Smooth muscle cell (in vitro differentiated cells): ENCODE results near the gene BCL2A1. TPM values are rescaled to one million over a fixed set of nuclear protein-coding genes. Genes with fewer than 3 reads are reported as not detected.

Source experiments
- DNase-seq: peaks from one replicate; lab custom pipeline; 2025; ENCODE audit not compliant: unreplicated experiment; lab: John Stamatoyannopoulos, UW
- H2AFZ ChIP-seq: fragments of 200-600 bp; sonication (generic); 2 replicates; pipeline ENCODE4 v1.6.0; 2016; ENCODE audit warnings: antibody characterized with exemption, low read depth, mild to moderate bottlenecking
- H3F3A ChIP-seq: fragments of 200-600 bp; sonication (generic); 2 replicates; pipeline ENCODE4 v1.6.0; 2017; ENCODE audit warnings: antibody characterized with exemption, low read depth
- H3K27ac ChIP-seq: fragments of 200-600 bp; sonication (generic); 2 replicates; pipeline ENCODE4 v1.5.1; 2016; ENCODE audit warnings: low read depth, mild to moderate bottlenecking
- H3K27me3 ChIP-seq: fragments of 200-600 bp; sonication (generic); 2 replicates; pipeline ENCODE4 v1.6.1; 2016; ENCODE audit warnings: low read depth, mild to moderate bottlenecking
- H3K36me3 ChIP-seq: fragments of 200-600 bp; sonication (generic); 2 replicates; pipeline ENCODE4 v1.5.1; 2016; ENCODE audit warnings: low read depth
- H3K4me1 ChIP-seq: fragments of 200-600 bp; sonication (generic); 2 replicates; pipeline ENCODE4 v1.5.1; 2016; ENCODE audit warnings: low read depth
- H3K4me2 ChIP-seq: fragments of 200-600 bp; sonication (generic); 2 replicates; pipeline ENCODE4 v1.6.0; 2016; ENCODE audit warnings: mild to moderate bottlenecking
- H3K4me3 ChIP-seq: fragments of 200-600 bp; sonication (generic); 2 replicates; pipeline ENCODE4 v1.5.1; 2016; ENCODE audit warnings: mild to moderate bottlenecking
- H3K79me2 ChIP-seq: fragments of 200-600 bp; sonication (generic); 2 replicates; pipeline ENCODE4 v1.6.0; 2016; ENCODE audit warnings: low read depth, mild to moderate bottlenecking
- H3K9ac ChIP-seq: fragments of 200-600 bp; sonication (generic); 2 replicates; pipeline ENCODE4 v1.6.0; 2016; ENCODE audit warnings: low read depth
- H3K9me3 ChIP-seq: fragments of 200-600 bp; sonication (generic); replicated peaks from 2 replicates; pipeline ENCODE4 v1.5.1; 2016; ENCODE audit warnings: low read depth
- H4K20me1 ChIP-seq: fragments of 200-600 bp; sonication (generic); 2 replicates; pipeline ENCODE4 v1.6.0; 2016; ENCODE audit warnings: low read depth
- CTCF ChIP-seq: fragments of 200-600 bp; sonication (generic); IDR thresholded peaks from 2 replicates; pipeline ENCODE4 v1.5.1; 2017; ENCODE audit warnings: borderline replicate concordance, mild to moderate bottlenecking, antibody characterized with exemption; ENCODE audit not compliant: insufficient read depth, poor library complexity, severe bottlenecking
- WGBS: methylation state at CpG from one replicate; pipeline ENCODE4 v1.1.7; 2016; ENCODE audit warnings: low lambda C conversion rate; 5-methylcytosine and 5-hydroxymethylcytosine counted together
- polyA plus RNA-seq: library from polyadenylated mRNA; unstranded; fragments of >200 nt; fragmentation: Nextera tagmentation; extraction: Ambion mirVana; gene quantifications from 2 replicates; pipeline ENCODE4 v1.2.1, GENCODE V29; 2016
- total RNA-seq: library from RNA; depleted of rRNA; stranded (reverse); fragments of >200 nt; gene quantifications from 2 replicates; pipeline ENCODE4 v1.2.3, GENCODE V29; 2014

BCL2A1 gene
- total and polyA plus RNA-seq, 2 experiments from 2014 or later = 13.4 to 18.2 TPM

DNA sequence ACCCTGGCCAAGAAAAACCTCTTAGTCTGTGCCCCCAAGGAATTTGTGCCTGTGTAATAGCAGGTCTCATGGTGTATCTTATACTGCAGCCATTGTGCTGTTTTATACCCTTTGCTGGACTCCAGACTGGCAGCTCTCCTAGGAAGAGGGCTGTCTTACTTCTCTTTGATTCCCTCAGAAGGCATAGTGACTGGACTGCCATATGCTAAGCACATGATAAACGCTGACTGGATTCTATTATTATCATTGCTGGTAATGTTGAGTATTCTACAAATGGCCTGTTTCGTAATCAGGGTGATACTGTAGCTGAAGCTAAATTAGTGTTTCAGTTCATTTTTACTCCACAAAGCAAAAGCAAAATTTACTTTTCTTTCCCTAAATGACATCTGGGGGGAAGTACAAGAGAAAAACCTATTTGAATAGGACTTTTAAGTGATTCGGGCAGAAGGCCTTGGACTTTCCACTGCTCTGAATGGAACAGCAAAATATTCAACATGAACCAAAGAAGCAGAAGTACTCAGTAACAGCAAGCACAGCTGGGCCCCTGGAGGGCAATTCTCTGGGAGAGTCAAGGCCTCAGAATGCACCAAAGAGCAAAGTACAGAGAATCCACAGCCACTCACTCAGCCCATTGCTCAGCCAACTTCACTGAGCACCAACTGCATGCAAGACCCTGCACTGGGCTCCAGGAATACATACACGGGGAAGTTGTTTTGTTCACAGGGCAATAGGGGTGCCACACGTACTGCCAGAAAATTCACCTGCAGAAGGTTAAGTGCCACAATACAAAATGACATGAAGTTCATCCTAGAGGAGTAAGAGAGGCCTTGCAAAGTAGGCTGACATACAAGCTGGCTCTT lies 7.9 kb upstream of the BCL2A1 start:
- H3K4me2 ChIP-seq = peak overlapping the region; percentile 48
- WGBS = 72% methylated on average over 5 of the region's 5 CpGs
- no peak overlapping the region for H3K9ac ChIP-seq

GRCh38 chr15:79978260-79978654 lies 7.3 kb upstream of the BCL2A1 start:
- H3K4me3 ChIP-seq = no peak overlapping the region
- H3K9me3 ChIP-seq = no peaks in the 10 kb centered on the region
- WGBS = 84% methylated on average over 6 of the region's 6 CpGs
- H3K27ac ChIP-seq = peak overlapping the region; percentile 67
- TF ChIP-seq CTCF = no peak
- no peak for DNase-seq
- H3K4me1 ChIP-seq = peaks cover 4% of the 10 kb centered on the region
- peaks cover 4% of the 10 kb centered on the region for H3F3A ChIP-seq
- no peaks in the 10 kb centered on the region for H3K27me3 ChIP-seq
- no peaks in the 10 kb centered on the region for H3K36me3 ChIP-seq
- H2AFZ ChIP-seq = peak overlapping the region; percentile 7
- no peaks in the 10 kb centered on the region for H4K20me1 ChIP-seq
- no peak overlapping the region for H3K9ac ChIP-seq
- H3K79me2 ChIP-seq = no peaks in the 10 kb centered on the region
- H3K4me2 ChIP-seq = peak overlapping the region; percentile 48

More for the DNA sequence above, 7.9 kb upstream of the BCL2A1 start:
- H3K36me3 ChIP-seq = no peaks in the 10 kb centered on the region
- no peak overlapping the region for H3K4me3 ChIP-seq
- no peaks in the 10 kb centered on the region for H3K79me2 ChIP-seq
- H3F3A ChIP-seq = peaks cover 4% of the 10 kb centered on the region
- DNase-seq = no peak
- peaks cover 4% of the 10 kb centered on the region for H3K4me1 ChIP-seq
- peak overlapping the region; percentile 7 for H2AFZ ChIP-seq
- TF ChIP-seq CTCF = no peak
- H3K27me3 ChIP-seq = no peaks in the 10 kb centered on the region
- no peaks in the 10 kb centered on the region for H4K20me1 ChIP-seq
- no peaks in the 10 kb centered on the region for H3K9me3 ChIP-seq
- H3K27ac ChIP-seq = peak overlapping the region; percentile 67

- WGBS = 91% methylated on average over 9 of the region's 9 CpGs
- Histone ChIP-seq H3K36me3 (no peaks in the 10 kb centered on the region), H2AFZ (no peak overlapping the region), H3K79me2 (no peaks in the 10 kb centered on the region), H3K4me3 (no peak overlapping the region), H3K27me3 (no peaks in the 10 kb centered on the region), H3K9me3 (no peaks in the 10 kb centered on the region), H3K27ac (no peak overlapping the region), H4K20me1 (no peaks in the 10 kb centered on the region), H3K4me2 (no peak overlapping the region), H3K9ac (no peak overlapping the region), H3K4me1 (peaks cover 4% of the 10 kb centered on the region), H3F3A (peaks cover 4% of the 10 kb centered on the region)
- no peak for DNase-seq
- no peak for TF ChIP-seq CTCF
Measured at GRCh38 chr15:79977431-79978054, 6.5 kb upstream of the BCL2A1 start.
